MCF 10A (cell line): ENCODE data around the gene ZDHHC9. TPM values are rescaled to one million over a fixed set of nuclear protein-coding genes. Genes with fewer than 3 reads are reported as not detected.

Experiments
- BruUV-seq: library from RNA; stranded (reverse); fragments of 400-500 nt; replicated peaks from 2 replicates; lab custom pipeline; 2021; lab: Mats Ljungman, UMichigan
- CTCF ChIA-PET: fragments of 300-600 bp; sonication (Branson Sonifier 250); formaldehyde crosslinking; extraction: SDS; loops from one replicate; lab custom pipeline; 2021; ENCODE audit warnings: antibody characterized with exemption, inconsistent platforms; lab: Yijun Ruan, JAX
- POLR2A ChIA-PET: fragments of 300-600, 350-650 bp; sonication (Branson Sonifier 250); formaldehyde crosslinking; extraction: SDS; loops from one replicate; lab custom pipeline; 2020; ENCODE audit warnings: antibody characterized with exemption, inconsistent platforms; lab: Yijun Ruan, JAX
- DNase-seq: peaks from one replicate; pipeline ENCODE4 v3.0.0-alpha.2; 2018; ENCODE audit not compliant: unreplicated experiment
- H3K27ac Mint-ChIP-seq: one replicate; pipeline ENCODE4 v1.8.0; 2022; ENCODE audit warnings: mild to moderate bottlenecking, low read depth, mixed read lengths; ENCODE audit not compliant: unreplicated experiment
- H3K27me3 Mint-ChIP-seq: one replicate; pipeline ENCODE4 v1.8.0; 2022; ENCODE audit warnings: mixed read lengths; ENCODE audit not compliant: insufficient read depth, unreplicated experiment
- H3K36me3 Mint-ChIP-seq: one replicate; pipeline ENCODE4 v1.8.0; 2022; ENCODE audit warnings: mild to moderate bottlenecking, moderate library complexity, mixed read lengths; ENCODE audit not compliant: insufficient read depth, unreplicated experiment
- H3K4me1 Mint-ChIP-seq: one replicate; pipeline ENCODE4 v1.8.0; 2022; ENCODE audit warnings: mixed read lengths; ENCODE audit not compliant: insufficient read depth, unreplicated experiment
- H3K4me3 Mint-ChIP-seq: one replicate; pipeline ENCODE4 v1.8.0; 2022; ENCODE audit warnings: mild to moderate bottlenecking, moderate library complexity, mixed read lengths; ENCODE audit not compliant: unreplicated experiment
- H3K9me3 Mint-ChIP-seq: one replicate; pipeline ENCODE4 v1.8.0; 2022; ENCODE audit warnings: mixed read lengths; ENCODE audit not compliant: unreplicated experiment
- intact Hi-C: fragments of 100-400 bp; cut with micrococcal nuclease; formaldehyde crosslinking; loops from 2 replicates; pipeline ENCODE4 v1.14.1; 2022
- total RNA-seq: library from RNA; stranded (reverse); gene quantifications from 2 replicates; pipeline ENCODE4 v1.2.3, GENCODE V29; 2022
- TF ChIP-seq, protein P1 (sequence below): fragments of 200-600 bp; IDR thresholded peaks from one replicate; pipeline ENCODE4 v1.8.0; 2022; ENCODE audit warnings: antibody characterized with exemption, mild to moderate bottlenecking; ENCODE audit not compliant: unreplicated experiment

ZDHHC9 gene
- total RNA-seq, 1 experiment from 2014 or later, result 30.6 TPM

- ChIA-PET CTCF (interaction anchor here (0.5 to 1.1 kb wide), 3 partner anchors 17 to 150 kb away, joined by 3 read pairs; no protein-coding TSS in a partner anchor), POLR2A (interaction anchor here (1.1 kb wide), 1 partner anchor 65 kb away, joined by 3 read pairs; the partner anchor contains the start of gene UTP14A)
- BruUV-seq, result no TSS peak
- H3K4me3 Mint-ChIP-seq, result no peak overlapping the region
- H3K4me1 Mint-ChIP-seq, result no peaks in the 10 kb centered on the region
- no peak overlapping the region for H3K27ac Mint-ChIP-seq
- DNase-seq, result no peak
- TF ChIP-seq, protein P1, sequence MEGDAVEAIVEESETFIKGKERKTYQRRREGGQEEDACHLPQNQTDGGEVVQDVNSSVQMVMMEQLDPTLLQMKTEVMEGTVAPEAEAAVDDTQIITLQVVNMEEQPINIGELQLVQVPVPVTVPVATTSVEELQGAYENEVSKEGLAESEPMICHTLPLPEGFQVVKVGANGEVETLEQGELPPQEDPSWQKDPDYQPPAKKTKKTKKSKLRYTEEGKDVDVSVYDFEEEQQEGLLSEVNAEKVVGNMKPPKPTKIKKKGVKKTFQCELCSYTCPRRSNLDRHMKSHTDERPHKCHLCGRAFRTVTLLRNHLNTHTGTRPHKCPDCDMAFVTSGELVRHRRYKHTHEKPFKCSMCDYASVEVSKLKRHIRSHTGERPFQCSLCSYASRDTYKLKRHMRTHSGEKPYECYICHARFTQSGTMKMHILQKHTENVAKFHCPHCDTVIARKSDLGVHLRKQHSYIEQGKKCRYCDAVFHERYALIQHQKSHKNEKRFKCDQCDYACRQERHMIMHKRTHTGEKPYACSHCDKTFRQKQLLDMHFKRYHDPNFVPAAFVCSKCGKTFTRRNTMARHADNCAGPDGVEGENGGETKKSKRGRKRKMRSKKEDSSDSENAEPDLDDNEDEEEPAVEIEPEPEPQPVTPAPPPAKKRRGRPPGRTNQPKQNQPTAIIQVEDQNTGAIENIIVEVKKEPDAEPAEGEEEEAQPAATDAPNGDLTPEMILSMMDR, result no peak
- H3K9me3 Mint-ChIP-seq, result no peaks in the 10 kb centered on the region
- H3K36me3 Mint-ChIP-seq, result peaks cover 6% of the 10 kb centered on the region
- intact Hi-C loops, result no loop called here
- H3K27me3 Mint-ChIP-seq, result peaks cover 24% of the 10 kb centered on the region
Observed at GRCh38 chrX:129840344-129840743, 3.3 kb downstream of the ZDHHC9 start.

DNA sequence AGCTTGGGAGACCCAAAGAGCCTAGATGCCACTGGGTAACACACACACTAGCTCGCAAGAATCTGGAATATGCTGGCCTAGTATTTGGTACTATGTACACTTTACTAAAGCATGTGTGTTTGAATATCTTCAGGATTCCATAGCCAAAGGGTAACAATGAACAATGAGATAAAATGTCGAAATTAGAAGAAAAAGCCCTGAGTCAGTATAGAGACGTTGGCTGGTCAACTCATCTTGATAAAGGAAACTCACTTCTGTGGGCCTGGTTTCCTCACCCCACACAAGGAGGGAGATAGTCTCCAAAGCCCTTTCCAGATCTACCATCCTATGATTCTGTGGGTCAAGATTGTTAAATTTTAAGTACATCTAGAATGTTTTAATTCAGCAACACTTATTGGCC, 6.9 kb downstream of the ZDHHC9 start:
- H3K27me3 Mint-ChIP-seq, result peaks cover 24% of the 10 kb centered on the region
- no peaks in the 10 kb centered on the region for H3K4me1 Mint-ChIP-seq
- intact Hi-C loops, result no loop called here
- TF ChIP-seq, protein P1, result no peak
- H3K27ac Mint-ChIP-seq, result no peak overlapping the region
- no TSS peak for BruUV-seq
- CTCF ChIA-PET, result interaction anchor here (1.0 kb wide), 1 partner anchor 13 kb away, joined by 3 read pairs; no protein-coding TSS in a partner anchor
- peaks cover 12% of the 10 kb centered on the region for H3K36me3 Mint-ChIP-seq
- POLR2A ChIA-PET, result no interaction called here
- no peak for DNase-seq
- H3K4me3 Mint-ChIP-seq, result no peak overlapping the region
- H3K9me3 Mint-ChIP-seq, result no peaks in the 10 kb centered on the region

DNA sequence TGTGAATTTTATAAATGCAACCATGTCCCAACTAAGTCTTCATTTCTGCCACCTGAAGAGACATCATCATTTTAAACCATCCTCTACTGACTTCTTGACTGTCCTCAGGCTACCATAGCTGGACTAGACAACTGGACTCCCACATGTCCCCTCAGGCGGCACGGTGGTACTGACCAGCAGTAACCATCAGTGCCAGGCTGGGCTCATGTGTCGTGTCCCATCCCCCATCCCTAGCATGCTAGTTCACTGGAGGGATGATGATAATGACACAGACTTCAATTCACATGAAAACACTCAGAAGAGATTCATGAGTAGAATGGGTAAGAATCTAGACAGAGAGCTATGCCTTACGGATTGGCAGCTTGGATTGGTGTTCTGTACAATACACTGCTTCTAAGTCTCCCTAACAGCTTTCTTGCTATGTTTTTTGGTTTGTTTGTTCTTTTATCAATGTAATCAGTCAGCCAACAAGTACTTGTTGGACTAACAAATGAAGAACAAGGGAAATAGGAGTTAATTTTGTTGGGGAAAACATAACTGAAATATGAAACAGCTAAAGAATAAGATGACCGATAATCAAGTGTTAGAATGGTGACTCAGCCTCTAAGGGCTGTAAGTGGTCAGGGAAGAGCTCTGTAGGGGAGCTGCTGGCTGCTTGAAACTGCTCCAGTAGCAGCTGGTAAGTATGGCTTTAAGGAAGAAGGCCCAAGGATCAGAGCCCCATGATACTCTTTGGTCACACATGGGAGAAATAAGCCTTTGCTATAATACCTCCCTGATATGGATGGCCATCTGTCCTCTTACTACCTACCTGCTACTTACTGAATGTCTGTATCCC, 10.3 kb downstream of the ZDHHC9 start:
- DNase-seq, result no peak
- intact Hi-C loops, result no loop called here
- Mint-ChIP-seq H3K4me3 (no peak overlapping the region), H3K36me3 (peaks cover 30% of the 10 kb centered on the region), H3K9me3 (no peaks in the 10 kb centered on the region), H3K27ac (no peak overlapping the region), H3K27me3 (peaks cover 24% of the 10 kb centered on the region), H3K4me1 (no peaks in the 10 kb centered on the region)
- no TSS peak for BruUV-seq
- ChIA-PET CTCF (interaction anchor here (2.2 kb wide), 1 partner anchor 10 kb away, joined by 9 read pairs; no protein-coding TSS in a partner anchor), POLR2A (no interaction called here)
- TF ChIP-seq, protein P1, result no peak

DNA sequence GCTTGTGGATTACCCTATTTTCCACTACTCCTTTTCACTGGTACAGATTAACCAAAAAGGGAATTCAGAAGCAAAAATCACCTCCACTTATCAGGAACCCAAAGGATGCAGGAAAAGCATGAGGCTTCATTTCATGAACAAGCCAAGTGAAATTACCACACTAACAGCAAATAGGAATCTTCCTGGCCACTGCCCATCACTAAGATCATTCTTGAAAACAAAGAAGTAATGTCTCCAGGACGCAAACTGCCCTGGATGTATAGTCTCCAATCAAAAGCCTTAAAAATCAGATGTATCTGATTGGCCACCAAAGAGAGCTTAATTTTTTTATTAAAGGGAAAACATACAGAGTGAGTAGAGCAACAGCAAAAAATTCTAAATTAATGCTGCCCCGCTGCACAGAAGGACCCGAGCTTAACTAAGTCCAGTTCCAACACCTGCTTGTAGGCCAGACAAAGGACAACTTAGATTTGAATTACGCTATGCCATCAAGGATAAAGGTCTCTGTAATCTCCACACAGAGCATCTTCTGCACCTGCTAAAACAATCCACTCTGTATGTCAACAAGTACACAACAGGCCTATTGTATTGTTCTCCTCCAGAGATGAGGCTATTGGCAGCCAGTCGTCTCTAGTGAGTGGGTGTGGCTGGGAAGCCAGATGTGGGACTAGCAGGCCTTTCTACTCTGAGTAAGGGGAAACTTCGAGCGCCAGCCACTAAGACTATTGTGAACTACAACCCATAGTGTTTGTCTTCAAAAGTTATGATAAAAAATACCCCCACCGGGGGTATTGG, 12.4 kb downstream of the ZDHHC9 start:
- DNase-seq, result no peak
- BruUV-seq, result no TSS peak
- POLR2A ChIA-PET, result interaction anchor here (1.2 kb wide), 1 partner anchor 13 kb away, joined by 3 read pairs; the partner anchor contains the start of gene ZDHHC9

More for the DNA sequence above, 12.4 kb downstream of the ZDHHC9 start:
- CTCF ChIA-PET, result interaction anchor here (0.7 to 0.8 kb wide), 2 partner anchors 13 to 196 kb away, joined by 3 read pairs; no protein-coding TSS in a partner anchor
- Mint-ChIP-seq H3K36me3 (peaks cover 35% of the 10 kb centered on the region), H3K9me3 (no peaks in the 10 kb centered on the region), H3K27ac (no peak overlapping the region), H3K4me1 (no peaks in the 10 kb centered on the region), H3K4me3 (no peak overlapping the region), H3K27me3 (peaks cover 13% of the 10 kb centered on the region)
- intact Hi-C loops, result no loop called here
- TF ChIP-seq, protein P1, result no peak
